HG03378 (cell line): ENCODE data around the gene CCDC182.
A peak's percentile ranks its signal among the peaks of the same experiment; 100 is the strongest.

Experiments
- ATAC-seq: cut with Tn5 transposase; IDR thresholded peaks from one replicate; pipeline ENCODE4 v1.9.1; 2021; ENCODE audit warnings: mild to moderate bottlenecking, moderate library complexity; ENCODE audit not compliant: unreplicated experiment

Gene CCDC182

DNA sequence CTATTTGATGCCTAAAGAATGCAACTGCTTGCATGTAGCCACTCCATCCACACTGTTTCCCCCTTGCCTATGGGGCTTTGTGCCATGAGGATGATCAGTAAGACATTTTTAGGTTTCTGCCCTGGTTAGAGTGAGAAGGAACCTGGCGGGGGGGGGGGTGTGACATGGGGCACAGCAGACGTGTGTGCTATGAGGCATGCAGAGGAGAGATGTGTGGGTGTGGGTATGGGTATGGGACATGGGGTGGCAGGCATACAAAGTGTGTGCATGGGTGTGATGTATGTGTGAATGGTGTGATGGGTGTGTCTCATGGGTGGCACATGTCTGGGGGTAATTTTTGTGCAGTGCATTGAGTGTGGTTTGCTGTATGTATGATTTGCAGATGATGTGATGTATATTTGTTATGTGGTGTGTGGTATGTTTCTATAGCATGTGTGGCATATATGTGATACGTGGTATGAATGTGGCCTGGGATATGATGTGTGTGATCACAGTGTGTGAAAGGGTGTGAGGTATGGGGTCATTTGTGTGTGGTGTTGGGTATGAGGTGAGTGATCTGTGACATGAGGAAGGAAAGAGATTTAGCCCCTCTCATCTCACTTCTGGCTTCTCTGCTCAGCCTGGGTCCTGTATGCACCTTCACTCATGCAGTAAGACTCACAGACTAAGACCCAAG, 14.9 kb downstream of the CCDC182 start:
- no peak for ATAC-seq

DNA sequence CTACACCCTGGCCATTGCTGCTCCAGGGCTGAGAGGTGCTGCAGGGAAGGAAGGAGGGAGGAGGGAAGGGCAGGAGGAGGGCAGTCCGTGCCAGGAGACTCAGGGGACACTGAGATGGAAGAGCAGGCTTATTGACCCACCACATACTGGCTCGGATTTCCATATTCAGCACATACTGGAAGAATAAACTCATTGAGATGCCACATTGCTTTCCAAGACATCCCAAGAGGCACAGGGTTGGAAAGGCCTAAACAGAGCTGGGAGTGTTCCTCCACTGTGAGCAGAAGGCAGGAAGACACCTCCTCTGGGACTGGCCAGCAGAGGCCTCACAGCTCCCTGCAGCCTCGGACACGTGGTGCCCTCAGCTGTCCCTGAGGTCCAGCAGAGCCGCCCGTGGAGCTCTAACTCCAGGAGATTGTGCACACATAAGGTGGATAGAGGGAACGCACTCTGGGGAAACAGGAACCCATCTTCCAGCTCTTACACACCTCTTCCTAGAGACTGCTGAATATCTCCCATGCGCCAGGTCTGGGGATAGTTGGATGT, 17.4 kb downstream of the CCDC182 start:
- ATAC-seq = no peak

DNA sequence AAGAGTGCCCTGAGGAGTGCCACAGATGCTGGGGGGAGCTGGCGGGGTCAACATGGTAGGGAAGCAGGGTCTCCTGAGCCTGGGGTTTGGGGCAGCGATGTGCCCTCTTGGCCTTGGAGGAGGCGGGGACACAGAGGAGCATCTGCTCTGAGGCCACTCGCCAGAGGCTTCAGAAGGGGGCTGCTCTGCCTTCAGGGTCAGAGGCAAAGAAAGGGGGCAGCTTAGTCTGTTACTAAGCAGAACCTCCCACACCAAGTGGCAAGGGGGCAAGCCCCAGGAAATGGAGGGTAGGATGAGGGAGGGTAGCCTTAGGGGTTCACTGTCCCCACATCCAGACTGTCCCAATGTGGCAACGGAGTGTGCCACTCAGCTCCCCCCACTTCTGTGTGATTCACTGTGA, 18.3 kb downstream of the CCDC182 start:
- no peak for ATAC-seq

DNA sequence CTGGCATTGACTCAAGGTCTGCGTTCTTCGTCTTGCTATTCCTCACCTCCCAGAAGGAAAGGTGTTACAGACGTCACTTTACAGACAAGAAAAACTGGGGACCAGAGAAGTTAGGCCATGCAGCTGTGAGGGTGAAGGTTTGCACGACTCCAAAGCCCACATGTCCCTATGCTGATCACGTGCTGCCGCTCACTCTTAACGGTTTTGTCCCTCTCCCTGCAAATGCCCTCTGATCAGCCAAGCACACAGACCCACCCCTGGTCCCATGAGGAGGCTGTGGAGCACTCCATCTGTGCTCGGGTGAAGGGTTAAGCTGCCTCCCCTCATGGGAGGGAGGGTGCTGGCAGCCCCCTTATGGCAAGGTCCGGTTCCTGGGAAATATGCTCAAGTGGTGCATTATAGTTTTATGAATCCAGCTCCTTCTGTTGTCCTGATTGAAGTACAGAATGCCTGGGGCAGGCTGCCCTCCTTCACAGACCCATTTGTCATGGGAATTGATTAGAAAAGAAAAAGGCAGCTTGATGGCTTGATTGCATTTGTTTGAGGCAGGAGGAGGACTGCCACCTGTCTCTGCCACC, 18.8 kb downstream of the CCDC182 start:
- no peak for ATAC-seq

DNA sequence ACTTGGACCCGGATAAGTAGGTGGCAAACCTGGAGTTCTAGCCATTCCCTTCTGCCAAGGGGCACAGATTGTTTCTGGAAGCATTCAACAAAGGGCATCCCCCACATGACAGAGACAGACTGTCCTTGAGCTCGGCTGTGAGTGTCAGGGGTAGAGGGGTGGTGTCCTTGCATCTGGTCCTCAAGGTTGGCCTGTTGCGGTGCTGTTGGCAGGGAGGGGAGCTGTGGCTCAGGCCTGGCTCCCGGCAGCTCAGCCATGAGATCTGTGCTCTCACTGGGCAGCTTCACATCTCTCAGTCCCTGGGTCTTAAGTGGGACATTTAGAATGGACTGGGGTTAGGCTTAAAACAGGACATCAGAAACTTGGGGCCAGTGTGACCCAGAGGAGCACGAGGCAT, 20.4 kb downstream of the CCDC182 start:
- ATAC-seq = no peak

DNA sequence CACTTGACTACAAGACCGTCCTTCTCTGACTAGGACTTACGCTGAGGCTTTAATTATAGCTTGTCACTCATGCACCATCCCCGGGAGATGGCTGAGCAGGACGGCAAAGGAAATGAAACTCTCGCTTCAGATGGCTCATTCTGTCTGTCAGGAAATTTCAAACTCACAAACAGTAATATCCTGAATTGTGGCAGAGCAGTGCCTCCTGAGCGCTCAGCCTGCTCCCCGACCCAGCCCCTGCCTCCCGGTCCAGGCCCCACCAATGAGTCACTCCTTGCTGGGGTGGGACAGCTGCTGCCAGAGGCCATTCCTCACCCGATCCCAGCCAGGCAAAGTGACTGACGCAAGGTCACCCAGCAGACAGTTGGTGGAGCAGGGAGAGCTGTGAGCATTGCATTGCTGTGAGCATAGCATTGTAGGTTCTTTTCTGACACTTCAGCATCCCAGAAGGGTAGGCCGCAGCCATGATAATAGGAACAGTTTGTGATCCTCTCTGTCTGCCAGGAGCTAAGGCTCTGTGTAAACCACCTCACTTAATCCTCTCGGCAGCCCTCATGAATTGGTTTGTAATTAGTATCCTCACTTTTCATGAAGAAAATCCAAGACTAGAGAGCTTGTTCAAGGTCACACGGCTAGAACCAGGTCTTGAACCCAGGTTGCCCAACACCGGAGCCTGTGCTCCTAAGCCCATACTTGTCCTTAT, 20.9 kb downstream of the CCDC182 start:
- peak; percentile 71 for ATAC-seq

DNA sequence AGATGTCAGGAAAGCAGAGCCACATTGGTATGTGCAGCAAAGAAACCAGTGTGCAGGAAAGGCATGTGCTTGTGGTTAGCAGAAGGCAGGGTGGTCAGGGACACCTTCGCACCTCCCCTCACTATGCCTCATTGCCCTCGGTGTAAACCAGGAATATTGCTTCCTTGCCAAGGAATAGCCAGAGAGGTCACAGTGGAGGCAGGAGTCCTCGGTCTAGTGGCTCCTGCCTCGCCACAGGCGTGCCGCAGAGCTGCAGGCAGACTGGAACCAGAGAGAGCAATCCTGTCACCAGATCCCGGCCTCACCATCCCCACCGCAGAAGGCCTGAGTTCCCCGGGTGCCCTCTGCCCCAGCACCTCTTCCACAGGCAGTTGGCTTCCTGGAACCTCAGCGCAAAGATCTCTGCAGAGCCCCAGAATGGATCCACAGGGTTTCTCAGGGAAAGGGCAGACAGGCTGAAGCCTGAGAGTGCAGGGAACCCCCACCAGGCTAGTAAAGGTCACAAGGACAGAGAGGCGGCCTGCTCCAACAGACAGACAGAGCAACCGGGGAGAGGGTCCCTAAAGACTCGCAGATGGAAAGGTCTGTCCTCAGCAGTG, 21.6 kb downstream of the CCDC182 start:
- no peak for ATAC-seq

DNA sequence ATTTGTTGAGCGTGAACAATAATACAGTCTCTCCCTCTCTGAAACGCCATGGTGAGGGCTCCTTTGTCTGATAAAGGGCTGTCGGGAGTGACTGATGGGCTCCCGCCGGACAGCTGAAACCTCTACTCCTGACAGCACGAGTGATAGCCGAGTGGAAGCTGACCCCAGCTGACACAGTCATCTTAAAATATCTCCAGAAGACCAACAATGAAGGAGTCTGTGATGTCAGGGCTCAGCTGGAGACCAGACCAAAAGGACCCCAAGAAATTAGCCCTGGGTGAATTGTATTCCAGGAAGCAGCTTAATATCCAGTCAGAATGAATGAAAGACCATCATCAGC, 22.4 kb downstream of the CCDC182 start:
- ATAC-seq = no peak

DNA sequence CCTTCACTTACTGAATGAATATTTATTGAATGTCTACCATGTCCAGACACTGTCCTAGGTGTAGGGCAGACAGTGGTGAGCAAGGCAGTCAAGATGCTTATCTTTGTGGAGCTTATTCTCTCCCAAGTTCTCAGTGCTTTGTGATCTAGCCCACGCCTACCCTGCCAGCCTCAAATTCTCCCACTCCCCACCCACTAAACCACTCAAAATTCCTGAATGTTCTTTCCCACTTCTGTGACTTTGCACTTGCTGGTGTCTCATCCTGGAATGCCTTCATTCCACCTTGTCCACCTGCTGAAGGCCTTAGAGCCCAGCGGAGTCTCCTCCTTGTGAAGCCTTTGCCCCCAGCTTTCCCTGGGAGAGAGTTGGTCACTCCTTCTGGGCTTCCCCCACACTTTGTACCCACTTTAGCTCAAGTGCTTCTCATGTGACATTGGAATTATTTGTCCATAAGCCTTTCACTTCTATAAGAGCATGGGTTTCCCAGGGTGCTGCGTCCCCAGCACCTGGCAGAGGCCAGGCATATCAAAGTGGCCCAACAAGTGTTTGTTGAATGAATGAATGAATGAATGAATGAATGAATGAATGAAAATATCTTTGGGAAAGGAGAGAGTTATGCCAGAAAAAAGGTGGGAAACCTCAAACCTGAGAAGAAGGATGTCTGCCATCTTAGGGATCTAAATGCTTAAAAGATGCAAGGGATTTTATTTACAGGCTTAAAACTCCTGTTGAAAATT, 23.0 kb downstream of the CCDC182 start:
- ATAC-seq = no peak

DNA sequence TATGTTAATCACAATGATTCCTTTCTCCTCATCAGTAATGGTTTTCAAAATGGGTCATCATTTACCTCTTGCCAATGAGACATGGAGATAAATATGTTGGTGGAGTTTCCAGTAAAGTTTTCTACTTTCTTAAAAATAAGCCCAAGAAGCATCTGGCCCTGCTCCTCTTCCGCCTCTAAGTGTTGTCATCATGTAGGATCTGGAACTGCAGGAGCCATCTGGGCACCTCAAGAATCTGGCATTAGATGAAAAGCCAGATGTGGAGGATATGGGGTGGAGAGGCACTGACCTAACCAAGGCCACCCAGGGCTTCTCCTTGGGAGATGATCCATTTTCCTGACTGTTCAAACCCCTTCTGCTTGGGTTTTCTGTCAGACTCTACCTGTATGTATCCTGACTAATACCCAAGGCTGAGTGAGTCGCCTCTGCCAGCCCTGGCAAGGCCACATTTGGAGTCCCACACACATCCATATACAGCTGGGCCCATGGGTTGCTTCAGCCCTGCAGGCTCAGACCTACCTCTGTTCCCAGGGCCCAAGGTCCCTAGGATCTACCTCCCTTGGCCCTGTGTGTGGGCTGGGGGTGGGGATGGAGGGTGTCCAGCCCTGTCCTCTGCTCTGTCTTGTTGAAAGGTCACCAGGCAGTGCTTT, 24.6 kb downstream of the CCDC182 start:
- ATAC-seq = no peak

DNA sequence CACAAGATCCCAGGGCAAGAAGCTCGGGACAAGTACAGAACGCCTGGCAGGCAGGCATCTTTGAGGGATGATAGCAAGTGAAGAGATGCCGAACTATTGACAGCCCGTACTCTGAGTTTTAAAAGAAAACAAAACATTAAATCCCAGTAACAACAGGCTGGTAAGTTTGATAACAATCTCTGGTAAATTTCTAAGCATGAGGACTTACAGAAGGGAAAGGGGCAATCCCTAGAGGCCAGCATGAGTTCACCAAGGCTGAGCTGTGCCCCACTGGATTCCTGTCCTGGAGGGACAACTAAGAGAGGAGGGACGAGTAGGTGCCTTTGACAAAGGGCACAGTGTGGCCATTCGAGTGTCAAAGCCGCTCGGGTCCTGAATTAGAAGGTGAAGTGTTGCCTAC, 26.2 kb downstream of the CCDC182 start:
- ATAC-seq = no peak

DNA sequence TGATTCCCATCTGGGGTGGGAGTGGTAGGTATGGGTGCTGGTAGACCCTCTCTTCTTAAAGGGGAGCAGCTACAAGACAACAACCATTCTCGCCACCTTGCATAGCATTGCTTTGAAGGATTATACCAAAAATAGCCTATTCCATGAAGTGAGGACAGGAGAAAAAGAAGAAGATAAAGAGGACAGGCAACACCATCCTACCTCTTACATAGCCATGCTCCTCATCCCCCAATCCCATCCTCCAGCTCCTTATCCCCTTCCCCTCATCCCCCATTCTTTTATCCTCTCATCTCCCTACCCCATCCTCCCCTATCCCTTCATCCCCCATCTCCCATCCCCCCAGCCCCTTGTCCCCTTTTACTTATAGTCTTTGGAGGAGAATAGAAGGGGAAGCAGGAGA, 29.1 kb downstream of the CCDC182 start:
- no peak for ATAC-seq

DNA sequence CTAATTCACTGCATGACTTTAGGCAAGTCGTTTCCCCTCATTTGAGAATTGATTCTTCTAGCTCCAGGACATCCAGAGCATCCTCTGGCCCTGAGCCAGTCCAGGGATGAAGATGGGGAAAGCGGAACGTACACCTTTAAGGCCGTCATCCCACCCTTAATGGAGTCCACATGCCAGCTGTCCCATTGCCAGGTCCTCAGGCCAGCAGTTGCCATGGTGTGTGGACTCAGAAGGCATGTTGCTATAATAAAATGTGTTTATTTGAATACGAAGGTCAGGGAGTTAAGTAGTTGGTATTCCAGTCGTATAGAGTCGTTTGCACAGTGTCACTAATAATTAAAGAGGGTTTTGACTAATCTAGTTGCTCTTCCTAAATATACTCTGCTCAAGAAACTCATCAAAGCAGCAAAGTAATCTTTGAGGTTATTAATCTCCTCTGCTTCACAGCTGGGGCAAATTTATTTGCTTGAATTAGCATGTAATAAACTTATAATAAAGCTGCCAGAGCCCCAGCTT, 30.4 kb downstream of the CCDC182 start:
- no peak for ATAC-seq

DNA sequence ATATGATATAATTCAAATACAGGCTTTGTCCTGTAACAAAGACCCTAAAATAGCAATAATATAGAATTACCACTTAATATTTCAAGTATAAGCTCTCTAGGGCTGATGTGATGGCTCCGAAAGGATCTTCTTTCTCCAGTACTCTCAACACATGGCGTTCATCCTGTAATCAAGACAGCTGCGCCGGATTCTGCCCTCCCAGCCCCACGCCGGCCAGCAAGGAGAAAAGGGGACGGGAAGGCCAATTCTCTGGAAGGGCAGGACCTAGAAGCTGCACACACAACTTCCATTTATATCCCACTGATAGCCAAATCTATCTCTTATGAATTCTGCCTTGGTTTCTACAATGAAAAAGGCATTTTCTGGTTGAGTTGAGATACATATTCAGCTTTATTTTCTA, 32.0 kb downstream of the CCDC182 start:
- no peak for ATAC-seq

DNA sequence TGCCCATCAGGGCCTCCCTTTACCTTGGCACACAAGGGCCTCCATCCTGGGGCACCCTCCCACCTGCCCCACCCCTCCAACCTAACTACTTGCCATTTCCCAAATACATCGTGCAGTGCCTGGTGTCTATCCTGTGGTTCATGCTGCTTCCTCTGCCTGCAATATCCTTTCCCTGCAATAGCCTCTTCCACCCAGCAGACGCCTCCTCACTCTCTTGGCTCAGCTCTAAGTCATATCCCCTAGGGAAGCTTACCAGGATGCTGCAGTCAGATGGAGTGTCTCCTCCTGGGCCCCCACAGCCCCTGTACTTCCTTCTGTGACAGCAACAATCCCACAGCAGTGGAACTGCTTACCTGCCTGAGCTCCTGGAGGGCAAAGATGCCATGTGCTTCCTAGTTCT, 36.7 kb downstream of the CCDC182 start:
- no peak for ATAC-seq

DNA sequence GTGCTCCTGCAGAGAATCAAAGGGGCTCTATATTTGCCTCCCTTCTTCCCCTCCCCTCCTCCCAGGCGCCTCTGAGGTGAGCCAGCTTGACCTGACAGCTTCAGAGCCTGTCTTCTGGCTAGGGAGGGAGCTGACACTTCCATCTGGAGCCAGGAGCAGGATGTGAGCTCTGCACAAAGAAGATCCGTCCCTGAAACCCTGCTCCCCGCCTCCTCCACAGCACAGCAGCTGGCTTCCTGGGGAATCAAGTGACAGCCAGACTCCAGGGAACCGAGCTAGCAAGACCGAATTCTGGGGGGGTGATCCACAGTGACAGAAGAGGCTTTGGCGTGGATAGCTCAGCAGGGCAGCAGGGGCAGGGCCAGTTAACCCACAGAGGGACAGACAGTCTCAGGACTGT, 37.2 kb downstream of the CCDC182 start:
- no peak for ATAC-seq

DNA sequence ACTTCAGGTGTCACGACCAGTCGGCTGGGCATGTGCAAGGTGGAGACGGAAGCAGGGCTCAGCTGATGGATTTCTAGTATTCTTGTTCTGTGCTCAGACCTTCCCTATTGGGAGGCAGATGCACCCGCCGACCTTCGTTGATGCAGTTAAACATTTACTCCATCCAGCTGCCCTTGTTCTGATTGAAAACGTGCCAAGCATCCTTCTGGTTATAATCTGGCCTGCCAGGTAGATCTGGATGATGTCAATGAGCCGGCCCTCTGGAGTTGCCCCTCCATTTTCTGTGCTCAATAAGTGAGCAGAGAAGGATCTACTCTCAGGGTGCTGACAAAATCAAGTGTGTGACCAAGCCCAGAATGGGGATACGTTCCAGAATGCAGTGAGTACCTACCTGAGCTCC, 38.3 kb downstream of the CCDC182 start:
- no peak for ATAC-seq

DNA sequence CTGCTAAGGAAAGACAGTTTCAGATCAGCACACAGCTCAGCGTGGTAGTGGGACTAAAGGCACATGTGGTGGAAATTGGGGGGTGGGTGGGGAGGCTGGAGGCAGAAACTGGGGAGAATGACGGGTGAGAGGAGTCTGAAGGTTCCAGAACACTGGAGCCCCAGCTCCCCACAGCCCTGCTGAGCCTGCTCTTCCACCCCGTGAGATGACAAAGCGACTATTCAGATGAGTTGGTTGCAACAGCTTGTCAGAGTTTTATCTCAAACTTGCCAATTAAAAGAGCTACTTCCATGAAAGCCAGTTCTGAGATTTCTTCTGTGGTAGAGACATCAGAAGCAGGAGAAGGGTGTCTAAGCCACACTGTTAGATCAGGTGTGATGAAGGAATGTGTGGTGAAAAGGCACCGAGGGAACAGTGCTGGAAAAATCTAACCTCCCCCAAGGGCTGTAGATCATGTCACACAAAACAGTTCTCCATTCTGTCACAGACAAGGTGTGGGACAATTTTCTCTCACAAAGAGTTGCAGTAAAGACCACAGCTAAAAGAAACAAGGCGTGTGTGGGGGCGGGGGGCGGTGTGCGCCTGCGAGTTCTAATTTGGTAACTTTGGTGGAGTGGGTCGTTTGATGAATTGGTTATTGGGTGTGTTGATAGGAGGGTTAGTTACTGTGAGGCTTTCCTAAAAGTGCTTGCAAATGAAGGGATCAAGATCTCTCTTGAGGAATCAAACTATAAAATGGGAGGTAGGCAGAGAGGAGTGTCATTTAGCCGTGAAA, 39.0 kb downstream of the CCDC182 start:
- no peak for ATAC-seq

DNA sequence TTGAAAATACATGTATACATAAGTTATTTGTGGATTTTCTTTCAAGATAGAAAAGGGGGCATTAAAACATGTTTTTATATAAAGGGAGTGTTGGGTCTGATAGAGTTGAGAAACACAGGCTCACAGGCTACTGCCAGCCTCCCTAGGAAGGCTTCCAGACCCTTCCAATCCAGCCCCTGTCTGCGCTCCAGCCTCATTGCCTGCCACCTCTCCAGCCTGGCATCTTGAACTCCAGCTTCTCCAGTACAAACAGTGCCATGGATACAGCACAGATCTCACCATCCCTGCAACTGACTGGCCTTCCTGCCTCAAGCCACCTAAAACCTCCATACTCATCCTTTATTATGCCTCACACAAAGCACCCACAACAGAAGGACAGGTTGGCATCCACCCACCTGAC, 40.7 kb downstream of the CCDC182 start:
- no peak for ATAC-seq

DNA sequence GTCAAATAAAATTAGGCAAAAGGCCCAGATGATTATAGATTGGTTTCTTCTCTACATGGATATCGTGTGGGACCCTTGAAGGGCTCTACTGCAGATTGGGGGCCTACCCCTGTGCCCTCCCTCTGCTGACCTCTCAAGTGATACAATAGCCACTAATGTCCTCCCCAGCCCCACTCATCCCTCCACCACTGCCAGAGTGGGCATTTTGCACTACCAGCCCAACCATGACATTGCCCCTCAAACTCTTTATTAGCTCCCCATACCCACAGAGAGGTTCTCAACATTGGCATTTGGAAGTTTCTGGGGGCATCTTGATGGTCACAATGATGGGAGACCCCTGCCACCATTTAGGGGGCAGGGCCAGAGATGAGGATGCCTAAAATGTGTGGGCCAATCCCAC, 41.8 kb downstream of the CCDC182 start:
- ATAC-seq = no peak
